H1 (cell line): Measurements from ENCODE around the gene RAB36. TPM values are rescaled to one million over a fixed set of nuclear protein-coding genes. Genes with fewer than 3 reads are reported as not detected.

Experiments
- CTCF ChIA-PET: fragments of 300-600 bp; sonication (Branson Sonifier 250); formaldehyde crosslinking; loops from one replicate; lab custom pipeline; 2021; ENCODE audit not compliant: partially characterized antibody; lab: Charles Lee
- POLR2A ChIA-PET: fragments of 300-600 bp; sonication (Branson Sonifier 250); formaldehyde crosslinking; loops from one replicate; lab custom pipeline; 2021; ENCODE audit warnings: inconsistent platforms; ENCODE audit not compliant: partially characterized antibody; lab: Charles Lee
- DNase-seq, 2 experiments: peaks; one replicate each; pipeline versions ENCODE4 v3.0.0 to v3.0.0-alpha.2; 2010 to 2022; ENCODE audit warnings: low spot score in 2 of 2, low read depth in 1 of 2, mixed read lengths in 1 of 2
- FAIRE-seq: peaks from 2 replicates; lab custom pipeline; 2011; peaks lifted over from hg19 to GRCh38; lab: Jason Lieb, UNC
- H2AFZ ChIP-seq: 2 replicates; pipeline ENCODE4 v1.8.1; 2012; ENCODE audit warnings: low read length, inconsistent platforms
- H2AK5ac ChIP-seq: 2 replicates; pipeline ENCODE4 v1.6.1; 2013; ENCODE audit warnings: low read depth, low read length
- H2BK120ac ChIP-seq: replicated peaks from 2 replicates; pipeline ENCODE3; 2013; ENCODE audit warnings: low read depth, low read length, inconsistent platforms
- H2BK12ac ChIP-seq: 2 replicates; pipeline ENCODE4 v1.6.1; 2013; ENCODE audit warnings: low read depth, low read length
- H2BK15ac ChIP-seq: 2 replicates; pipeline ENCODE4 v1.6.1; 2013; ENCODE audit warnings: low read length
- H2BK20ac ChIP-seq: 2 replicates; pipeline ENCODE4 v1.6.1; 2013; ENCODE audit warnings: low read length
- H2BK5ac ChIP-seq: 2 replicates; pipeline ENCODE4 v1.6.1; 2013; ENCODE audit warnings: low read depth, low read length
- H3K14ac ChIP-seq: 2 replicates; pipeline ENCODE4 v1.6.1; 2013; ENCODE audit warnings: inconsistent platforms; ENCODE audit not compliant: insufficient read length
- H3K18ac ChIP-seq: 2 replicates; pipeline ENCODE4 v1.6.1; 2013; ENCODE audit warnings: low read length; ENCODE audit errors: extremely low read depth
- H3K23ac ChIP-seq: 2 replicates; pipeline ENCODE4 v1.6.1; 2013; ENCODE audit warnings: inconsistent platforms; ENCODE audit not compliant: insufficient read length
- H3K23me2 ChIP-seq: 2 replicates; pipeline ENCODE4 v1.6.1; 2013; ENCODE audit warnings: low read depth, low read length
- H3K27ac ChIP-seq: 2 replicates; pipeline ENCODE4 v1.6.1; 2011; ENCODE audit warnings: low read depth, low read length, inconsistent platforms
- H3K27me3 ChIP-seq, 4 experiments: replicated peaks in 1 of 4; 1 replicate in 1 of 4; 2 replicates in 3 of 4; pipeline versions ENCODE4 v1.6.1 to v1.8.1; 2011 to 2013; ENCODE audit warnings: low read length in 3 of 4, mild to moderate bottlenecking in 3 of 4, inconsistent platforms in 2 of 4, mixed read lengths in 2 of 4, moderate library complexity in 1 of 4; ENCODE audit not compliant: control insufficient read depth in 3 of 4, insufficient read depth in 3 of 4; ENCODE audit errors: extremely low read depth in 1 of 4
- H3K36me3 ChIP-seq, 4 experiments: 2 replicates each; pipeline versions ENCODE4 v1.6.1 to v1.8.1; 2011 to 2013; ENCODE audit warnings: mild to moderate bottlenecking in 4 of 4, low read length in 3 of 4, moderate library complexity in 2 of 4, control low read depth in 1 of 4, inconsistent platforms in 1 of 4; ENCODE audit not compliant: insufficient read depth in 4 of 4, control insufficient read depth in 2 of 4
- H3K4ac ChIP-seq: replicated peaks from 2 replicates; pipeline ENCODE3; 2013; ENCODE audit warnings: low read length, low read depth, mixed read lengths, inconsistent platforms; ENCODE audit not compliant: insufficient read length
- H3K4me1 ChIP-seq, 4 experiments: replicated peaks in 1 of 4; 1 replicate in 1 of 4; 2 replicates in 3 of 4; pipeline versions ENCODE4 v1.6.1 to v1.8.1; 2011 to 2013; ENCODE audit warnings: low read length in 3 of 4, inconsistent platforms in 2 of 4, mixed read lengths in 1 of 4; ENCODE audit not compliant: insufficient read depth in 4 of 4, control insufficient read depth in 3 of 4
- H3K4me2 ChIP-seq, 2 experiments: 2 replicates each; pipeline versions ENCODE4 v1.6.1 to v1.8.1; 2011 to 2013; ENCODE audit warnings: low read depth in 2 of 2, low read length in 2 of 2, control low read depth in 1 of 2, inconsistent platforms in 1 of 2, mild to moderate bottlenecking in 1 of 2; ENCODE audit not compliant: insufficient read depth in 1 of 2
- H3K4me3 ChIP-seq, 4 experiments: fragments of 200-600, 300-600 bp in 1 of 4; sonication (generic), shearing (Covaris generic), sonication (Bioruptor Twin) in 1 of 4; 2 replicates each; pipeline versions ENCODE4 v1.5.1 to v1.8.1; 2011 to 2016; ENCODE audit warnings: low read length in 4 of 4, low read depth in 3 of 4, control low read depth in 2 of 4, inconsistent platforms in 2 of 4, mild to moderate bottlenecking in 2 of 4, mixed read lengths in 1 of 4, moderate library complexity in 1 of 4; ENCODE audit not compliant: insufficient read depth in 2 of 4; ENCODE audit errors: extremely low read depth in 1 of 4
- H3K56ac ChIP-seq: replicated peaks from 2 replicates; pipeline ENCODE3; 2013; ENCODE audit warnings: low read depth, mild to moderate bottlenecking, mixed read lengths, low read length, inconsistent platforms; ENCODE audit not compliant: insufficient read length
- H3K79me1 ChIP-seq: 2 replicates; pipeline ENCODE4 v1.6.1; 2013; ENCODE audit warnings: low read depth, low read length, control low read depth
- H3K79me2 ChIP-seq, 2 experiments: 2 replicates each; pipeline versions ENCODE4 v1.6.1 to v1.8.1; 2012 to 2013; ENCODE audit warnings: low read length in 2 of 2, mild to moderate bottlenecking in 2 of 2, inconsistent platforms in 1 of 2; ENCODE audit not compliant: insufficient read depth in 2 of 2, control insufficient read depth in 1 of 2
- H3K9ac ChIP-seq, 4 experiments: replicated peaks in 1 of 4; 1 replicate in 1 of 4; 2 replicates in 3 of 4; pipeline versions ENCODE4 v1.6.1 to v1.8.1; 2011 to 2013; ENCODE audit warnings: low read depth in 3 of 4, low read length in 3 of 4, control low read depth in 2 of 4, mild to moderate bottlenecking in 2 of 4, moderate library complexity in 2 of 4, inconsistent platforms in 1 of 4; ENCODE audit errors: extremely low read depth in 1 of 4
- H3K9me3 ChIP-seq, 2 experiments: 2 replicates each; pipeline versions ENCODE4 v1.6.1 to v1.8.1; 2012 to 2013; ENCODE audit warnings: mild to moderate bottlenecking in 2 of 2, moderate library complexity in 2 of 2, control low read depth in 1 of 2, inconsistent platforms in 1 of 2, low read depth in 1 of 2, low read length in 1 of 2, mixed read lengths in 1 of 2; ENCODE audit not compliant: insufficient read depth in 2 of 2
- H4K20me1 ChIP-seq, 2 experiments: replicated peaks in 1 of 2; 2 replicates each; pipeline versions ENCODE3 to v1.8.1; 2011 to 2013; ENCODE audit warnings: inconsistent platforms in 2 of 2, low read length in 2 of 2, mild to moderate bottlenecking in 1 of 2; ENCODE audit not compliant: insufficient read depth in 2 of 2, control insufficient read depth in 1 of 2
- H4K5ac ChIP-seq: 2 replicates; pipeline ENCODE4 v1.6.1; 2013; ENCODE audit warnings: low read length, low read depth, mixed read lengths, inconsistent platforms; ENCODE audit not compliant: insufficient read length
- H4K8ac ChIP-seq: 2 replicates; pipeline ENCODE4 v1.8.0; 2013; ENCODE audit warnings: mild to moderate bottlenecking, moderate library complexity, low read length, inconsistent platforms; ENCODE audit not compliant: insufficient read depth; ENCODE audit errors: extremely low read depth
- H4K91ac ChIP-seq: replicated peaks from 2 replicates; pipeline ENCODE3; 2013; ENCODE audit warnings: low read length, mixed read lengths, inconsistent platforms; ENCODE audit not compliant: insufficient read length
- ASH2L ChIP-seq: fragments of 200-600, 300-600 bp; sonication (generic); IDR thresholded peaks from one replicate; pipeline ENCODE4 v1.7.1; 2017; ENCODE audit warnings: low read length
- BRCA1 ChIP-seq: IDR thresholded peaks from 2 replicates; pipeline ENCODE4 v1.6.1; 2012; ENCODE audit warnings: low read depth, low read length, improper control_type of control experiment
- CBX8 ChIP-seq: fragments of 300-800, 300-1000 bp; sonication (generic); IDR thresholded peaks from 2 replicates; pipeline ENCODE4 v1.7.1; 2016; ENCODE audit warnings: low read depth, low read length, borderline replicate concordance
- EZH2 ChIP-seq: fragments of 200-600 bp; sonication (generic); IDR thresholded peaks from 2 replicates; pipeline ENCODE4 v1.7.1; 2012; ENCODE audit warnings: low read depth, mild to moderate bottlenecking, moderate library complexity, low read length, inconsistent platforms; ENCODE audit not compliant: severe bottlenecking
- GABPA ChIP-seq: IDR thresholded peaks from 2 replicates; pipeline ENCODE4 v1.6.1; 2011; ENCODE audit warnings: mild to moderate bottlenecking, low read length, moderate library complexity, borderline replicate concordance; ENCODE audit not compliant: insufficient read depth
- KDM1A ChIP-seq: fragments of 200-600, 300-600 bp; sonication (generic); IDR thresholded peaks from 2 replicates; pipeline ENCODE4 v1.7.1; 2016; ENCODE audit warnings: mild to moderate bottlenecking, low read length, borderline replicate concordance
- NANOG ChIP-seq: IDR thresholded peaks from 2 replicates; pipeline ENCODE4 v1.6.1; 2011; ENCODE audit warnings: low read length, low read depth, mild to moderate bottlenecking, inconsistent platforms; ENCODE audit not compliant: insufficient read depth, poor library complexity, severe bottlenecking
- POLR2AphosphoS5 ChIP-seq: IDR thresholded peaks from 2 replicates; pipeline ENCODE4 v1.6.1; 2011; ENCODE audit warnings: low read depth, low read length
- RFX5 ChIP-seq: IDR thresholded peaks from 2 replicates; pipeline ENCODE4 v1.6.1; 2011; ENCODE audit warnings: low read depth, low read length, improper control_type of control experiment, borderline replicate concordance
- SAP30 ChIP-seq: fragments of 300-600 bp; sonication (generic); IDR thresholded peaks from 2 replicates; pipeline ENCODE4 v1.7.1; 2012; ENCODE audit warnings: low read length, moderate library complexity, mild to moderate bottlenecking, inconsistent platforms; ENCODE audit not compliant: insufficient read depth, insufficient replicate concordance
- SRF ChIP-seq: IDR thresholded peaks from 2 replicates; pipeline ENCODE4 v1.6.1; 2011; ENCODE audit warnings: mild to moderate bottlenecking, low read depth, low read length, moderate library complexity
- SUZ12 ChIP-seq: fragments of 200-600 bp; sonication (generic); IDR thresholded peaks from 2 replicates; pipeline ENCODE4 v1.6.1; 2012; ENCODE audit warnings: mild to moderate bottlenecking, inconsistent platforms, low read length, moderate library complexity, mixed read lengths
- TAF1 ChIP-seq: IDR thresholded peaks from 2 replicates; pipeline ENCODE4 v1.6.1; 2011; ENCODE audit warnings: mild to moderate bottlenecking, low read depth, low read length
- TEAD4 ChIP-seq: IDR thresholded peaks from 2 replicates; pipeline ENCODE4 v1.6.1; 2012; ENCODE audit warnings: low read depth, low read length, inconsistent platforms, mixed read lengths
- WGBS, 2 experiments: shearing (Covaris generic) in 1 of 2; methylation state at CpG; one replicate each; pipeline versions ENCODE4 v1.1.6 to v1.1.7; 2013 to 2015; ENCODE audit warnings: low lambda C conversion rate in 2 of 2, mixed read lengths in 2 of 2, inconsistent platforms in 1 of 2, low coverage in 1 of 2, missing lambda C conversion rate in 1 of 2; ENCODE audit not compliant: insufficient replicate concordance in 2 of 2, insufficient coverage in 1 of 2, insufficient read length in 1 of 2; ENCODE audit errors: extremely low coverage in 1 of 2, missing lambda C conversion rate in 1 of 2; 5-methylcytosine and 5-hydroxymethylcytosine counted together
- polyA plus RNA-seq, 7 experiments: library from polyadenylated mRNA; depleted of rRNA in 3 of 7; stranded (reverse) in 5 of 7; unstranded in 2 of 7; fragments of >200 nt in 5 of 7; fragments of 200-250 nt in 2 of 7; gene quantifications; 1 replicate in 5 of 7; 2 replicates in 1 of 7; 4 replicates in 1 of 7; pipeline versions ENCODE4 v1.2.1 to v1.2.3, GENCODE V29; 2011 to 2013; ENCODE audit warnings: missing spikeins in 2 of 7, mixed read lengths in 2 of 7
- total RNA-seq: library from RNA; stranded (reverse); fragmentation: NEBNext Ultra II Directional; extraction: Animal tissue kit (Norgen Biotek cat#: 25700); gene quantifications from 2 replicates; pipeline ENCODE4 v1.2.1, GENCODE V29; 2021
- TF ChIP-seq, protein P1 (sequence below): IDR thresholded peaks from 2 replicates; pipeline ENCODE4 v1.6.1; 2012; ENCODE audit warnings: inconsistent platforms

RAB36 gene
- total and polyA plus RNA-seq, 2 of the 8 experiments (the other 6 are each of a cell fraction or from before 2014, with no cell fraction given) = 1.0 to 1.5 TPM

DNA sequence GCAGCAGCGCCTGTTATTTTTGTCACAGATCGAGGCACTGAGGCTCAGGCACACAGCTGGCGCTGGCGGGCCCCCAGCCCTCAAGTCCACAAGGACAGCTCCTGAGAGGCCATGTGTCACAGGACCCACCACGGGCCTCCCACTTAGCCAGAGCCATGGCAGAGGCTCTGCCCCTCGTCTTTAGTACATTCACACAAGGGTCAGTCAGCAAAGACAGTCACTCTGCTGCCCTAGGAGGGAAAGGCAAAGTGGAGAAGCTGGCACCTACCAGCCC is 45.8 kb upstream of the RAB36 start:
- no peaks in the 10 kb centered on the region; a peak in 2 of 7 replicates for H3K27me3 ChIP-seq
- no peak overlapping the region for H2BK15ac ChIP-seq
- no peak overlapping the region for H4K5ac ChIP-seq
- no peak overlapping the region for H3K9ac ChIP-seq
- H3K14ac ChIP-seq = no peak overlapping the region
- no peak overlapping the region for H3K18ac ChIP-seq
- no peak overlapping the region for H3K56ac ChIP-seq
- WGBS, 2 experiments = 91% methylated on average over 6 of the region's 6 CpGs; no CpG with 5 or more reads in 1 of the 2 experiments
- no peak overlapping the region for H4K91ac ChIP-seq
- no peak overlapping the region for H2BK20ac ChIP-seq
- H3K23me2 ChIP-seq = no peaks in the 10 kb centered on the region
- H3K79me1 ChIP-seq = 0 out of 2 replicates have a peak, but pooled peaks cover 3% of the 10 kb centered on the region
- H3K79me2 ChIP-seq = no peaks in the 10 kb centered on the region
- no peak overlapping the region for H2BK12ac ChIP-seq
- H3K27ac ChIP-seq = no peak overlapping the region
- H3K9me3 ChIP-seq = no peaks in the 10 kb centered on the region
- no peak overlapping the region for H2AK5ac ChIP-seq
- peaks cover 1 to 4% of the 10 kb centered on the region in 2 experiments for H4K20me1 ChIP-seq
- H3K4me1 ChIP-seq = no peaks in the 10 kb centered on the region
- H2BK120ac ChIP-seq = no peak overlapping the region
- no peak overlapping the region for H3K23ac ChIP-seq
- H3K4me3 ChIP-seq = no peak overlapping the region
- H4K8ac ChIP-seq = no peak overlapping the region; the same call in 1 of the 2 replicates
- ChIA-PET CTCF (interaction anchor here (1.0 to 3.3 kb wide), 6 partner anchors 9 to 636 kb away, joined by 3 to 13 read pairs (median 4); no protein-coding TSS in a partner anchor), POLR2A (no interaction called here)
- H3K4ac ChIP-seq = no peak overlapping the region
- no peak overlapping the region for H2AFZ ChIP-seq
- DNase-seq = no peak
- no peak overlapping the region for H3K4me2 ChIP-seq
- H2BK5ac ChIP-seq = no peak overlapping the region
- no peaks in the 10 kb centered on the region for H3K36me3 ChIP-seq
- FAIRE-seq = no peak
- TF ChIP-seq POLR2AphosphoS5 (no peak), EZH2 (no peak), ASH2L (no peak), SUZ12 (no peak), SAP30 (no peak), TEAD4 (no peak), KDM1A (no peak), GABPA (no peak), NANOG (no peak), TAF1 (no peak), BRCA1 (no peak), SRF (no peak), CBX8 (no peak), RFX5 (no peak)
- TF ChIP-seq, protein P1, sequence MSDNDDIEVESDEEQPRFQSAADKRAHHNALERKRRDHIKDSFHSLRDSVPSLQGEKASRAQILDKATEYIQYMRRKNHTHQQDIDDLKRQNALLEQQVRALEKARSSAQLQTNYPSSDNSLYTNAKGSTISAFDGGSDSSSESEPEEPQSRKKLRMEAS = no peak
